ENCODE data around the gene ATXN7L1.

The ATXN7L1 gene

GRCh38 chr7:105719919-105720318 is 156.5 kb downstream of the ATXN7L1 start:
- peaks cover 10% of the 10 kb centered on the region for H3K4me1 ChIP-seq (ENCODE audit: low read length)
- H3K9ac ChIP-seq (ENCODE audit: low read length): no peak overlapping the region
- no peaks in the 10 kb centered on the region for H3K27me3 ChIP-seq (ENCODE audit: low read depth, low read length)
- no peak overlapping the region for H2AFZ ChIP-seq (ENCODE audit: low read depth, low read length)
- no peak overlapping the region for H3K27ac ChIP-seq (ENCODE audit: low read length)
- no peaks in the 10 kb centered on the region for H3K36me3 ChIP-seq (replicated peaks; ENCODE audit: low read depth, low read length)
- no peak overlapping the region for H3K4me3 ChIP-seq (ENCODE audit: low read length)
- no peaks in the 10 kb centered on the region for H3K9me3 ChIP-seq (ENCODE audit: insufficient read depth, low read length)
- no peak for TF ChIP-seq EZH2phosphoT487 (IDR thresholded peaks at IDR 0.05; ENCODE audit: low read depth)
- TF ChIP-seq CTCF (IDR thresholded peaks at IDR 0.05; ENCODE audit: low read depth, low read length): no peak
- no peaks in the 10 kb centered on the region for H3K79me2 ChIP-seq (ENCODE audit: low read length)
- no peaks in the 10 kb centered on the region for H4K20me1 ChIP-seq (ENCODE audit: insufficient read depth, low read length)
- no peak overlapping the region for H3K4me2 ChIP-seq (ENCODE audit: low read length)

- no peaks in the 10 kb centered on the region for H3K79me2 ChIP-seq (ENCODE audit: low read length)
- H2AFZ ChIP-seq (ENCODE audit: low read depth, low read length): no peak overlapping the region
- no peaks in the 10 kb centered on the region for H3K36me3 ChIP-seq (replicated peaks; ENCODE audit: low read depth, low read length)
- no peaks in the 10 kb centered on the region for H3K9me3 ChIP-seq (ENCODE audit: insufficient read depth, low read length)
- no peak overlapping the region for H3K4me2 ChIP-seq (ENCODE audit: low read length)
- H3K9ac ChIP-seq (ENCODE audit: low read length): no peak overlapping the region
- H4K20me1 ChIP-seq (ENCODE audit: insufficient read depth, low read length): no peaks in the 10 kb centered on the region
- no peaks in the 10 kb centered on the region for H3K27me3 ChIP-seq (ENCODE audit: low read depth, low read length)
- TF ChIP-seq EZH2phosphoT487 (IDR thresholded peaks at IDR 0.05; ENCODE audit: low read depth): no peak
- H3K4me3 ChIP-seq (ENCODE audit: low read length): no peak overlapping the region
- H3K4me1 ChIP-seq (ENCODE audit: low read length): peaks cover 10% of the 10 kb centered on the region
- no peak overlapping the region for H3K27ac ChIP-seq (ENCODE audit: low read length)
Measured at GRCh38 chr7:105719395-105719794, 157.0 kb downstream of the ATXN7L1 start.

GRCh38 chr7:105718511-105718925 is 157.9 kb downstream of the ATXN7L1 start:
- Histone ChIP-seq H3K27ac (ENCODE audit: low read length) (no peak overlapping the region), H3K4me2 (ENCODE audit: low read length) (no peak overlapping the region)

GRCh38 chr7:105715528-105715927 is 160.9 kb downstream of the ATXN7L1 start:
- H2AFZ ChIP-seq (ENCODE audit: low read depth, low read length): no peak overlapping the region
- H3K9me3 ChIP-seq (ENCODE audit: insufficient read depth, low read length): peaks cover 6% of the 10 kb centered on the region; the same call in 1 of the 2 replicates
- no peak overlapping the region for H3K4me2 ChIP-seq (ENCODE audit: low read length)
- no peak for TF ChIP-seq EZH2phosphoT487 (IDR thresholded peaks at IDR 0.05; ENCODE audit: low read depth)
- no peak for TF ChIP-seq CTCF (IDR thresholded peaks at IDR 0.05; ENCODE audit: low read depth, low read length)
- H3K4me3 ChIP-seq (ENCODE audit: low read length): no peak overlapping the region
- H3K4me1 ChIP-seq (ENCODE audit: low read length): peaks cover 4% of the 10 kb centered on the region; the same call in 1 of the 2 replicates
- no peaks in the 10 kb centered on the region for H3K27me3 ChIP-seq (ENCODE audit: low read depth, low read length)
- no peak overlapping the region for H3K9ac ChIP-seq (ENCODE audit: low read length)
- no peak overlapping the region for H3K27ac ChIP-seq (ENCODE audit: low read length)
- no peaks in the 10 kb centered on the region for H3K36me3 ChIP-seq (replicated peaks; ENCODE audit: low read depth, low read length)
- no peaks in the 10 kb centered on the region for H3K79me2 ChIP-seq (ENCODE audit: low read length)
- H4K20me1 ChIP-seq (ENCODE audit: insufficient read depth, low read length): no peaks in the 10 kb centered on the region

More at GRCh38 chr7:105718511-105718925, 157.9 kb downstream of the ATXN7L1 start:
- H3K9me3 ChIP-seq (ENCODE audit: insufficient read depth, low read length): no peaks in the 10 kb centered on the region
- no peaks in the 10 kb centered on the region for H3K79me2 ChIP-seq (ENCODE audit: low read length)
- no peak overlapping the region for H2AFZ ChIP-seq (ENCODE audit: low read depth, low read length)
- H3K4me3 ChIP-seq (ENCODE audit: low read length): no peak overlapping the region
- H4K20me1 ChIP-seq (ENCODE audit: insufficient read depth, low read length): no peaks in the 10 kb centered on the region
- no peak for TF ChIP-seq CTCF (IDR thresholded peaks at IDR 0.05; ENCODE audit: low read depth, low read length)
- TF ChIP-seq EZH2phosphoT487 (IDR thresholded peaks at IDR 0.05; ENCODE audit: low read depth): no peak
- peaks cover 6% of the 10 kb centered on the region for H3K4me1 ChIP-seq (ENCODE audit: low read length)
- H3K36me3 ChIP-seq (replicated peaks; ENCODE audit: low read depth, low read length): no peaks in the 10 kb centered on the region
- no peak overlapping the region for H3K9ac ChIP-seq (ENCODE audit: low read length)
- H3K27me3 ChIP-seq (ENCODE audit: low read depth, low read length): no peaks in the 10 kb centered on the region

Measured in OCI-LY3 (cell line).